OCI-LY7 (cell line): ENCODE data around the gene CIITA. TPM values are rescaled to one million over a fixed set of nuclear protein-coding genes. Genes with fewer than 3 reads are reported as not detected.

ENCODE experiments used
- BruUV-seq: library from RNA; stranded (reverse); fragments of 400-500 nt; replicated peaks from 2 replicates; lab custom pipeline; 2021; lab: Mats Ljungman, UMichigan
- CTCF ChIA-PET: fragments of 300-600 bp; sonication (Branson Sonifier 250); formaldehyde crosslinking; loops from one replicate; lab custom pipeline; 2022; ENCODE audit warnings: antibody characterized with exemption; ENCODE audit not compliant: unreplicated experiment; lab: Charles Lee
- POLR2A ChIA-PET: fragments of 300-600 bp; sonication (Branson Sonifier 250); formaldehyde crosslinking; loops from one replicate; lab custom pipeline; 2022; ENCODE audit warnings: antibody characterized with exemption; lab: Charles Lee
- DNase-seq: peaks from one replicate; pipeline ENCODE4 v3.0.0-alpha.2; 2015; ENCODE audit warnings: low spot score
- H2AFZ ChIP-seq: fragments of 200-600 bp; sonication (generic), shearing (Covaris generic); 2 replicates; pipeline ENCODE4 v1.6.1; 2014; ENCODE audit warnings: mild to moderate bottlenecking, antibody characterized with exemption, low read length, moderate library complexity
- H3K27ac ChIP-seq: fragments of 200-600 bp; sonication (generic); 2 replicates; pipeline ENCODE4 v1.5.1; 2014; ENCODE audit warnings: mixed run types, low read depth, mild to moderate bottlenecking, moderate library complexity, low read length, inconsistent platforms; ENCODE audit not compliant: poor library complexity, severe bottlenecking
- H3K36me3 ChIP-seq: fragments of 200-600 bp; sonication (generic); 2 replicates; pipeline ENCODE4 v1.6.1; 2014; ENCODE audit warnings: mild to moderate bottlenecking, antibody characterized with exemption, low read length, moderate library complexity, mixed read lengths; ENCODE audit not compliant: insufficient read depth
- H3K4me1 ChIP-seq: fragments of 200-600 bp; sonication (generic); 2 replicates; pipeline ENCODE4 v1.5.1; 2014; ENCODE audit warnings: mild to moderate bottlenecking, low read length; ENCODE audit not compliant: insufficient read depth, poor library complexity, severe bottlenecking
- H3K4me2 ChIP-seq: fragments of 200-600 bp; sonication (generic); 2 replicates; pipeline ENCODE4 v1.6.1; 2014; ENCODE audit warnings: mild to moderate bottlenecking, low read length
- H3K4me3 ChIP-seq: fragments of 200-600 bp; sonication (generic); 2 replicates; pipeline ENCODE4 v1.5.1; 2014; ENCODE audit warnings: mild to moderate bottlenecking, low read depth, low read length; ENCODE audit not compliant: poor library complexity, severe bottlenecking
- H3K79me2 ChIP-seq: fragments of 200-600 bp; sonication (generic); 2 replicates; pipeline ENCODE4 v1.6.1; 2016; ENCODE audit warnings: low read depth, mild to moderate bottlenecking, low read length, moderate library complexity, mixed read lengths; ENCODE audit not compliant: insufficient read depth
- H3K9me2 ChIP-seq: fragments of 200-600 bp; sonication (generic); 2 replicates; pipeline ENCODE4 v1.6.1; 2016; ENCODE audit warnings: mild to moderate bottlenecking, low read length, mixed read lengths; ENCODE audit not compliant: insufficient read depth
- H3K9me3 ChIP-seq: fragments of 200-600 bp; sonication (generic); 2 replicates; pipeline ENCODE4 v1.6.1; 2014; ENCODE audit warnings: mild to moderate bottlenecking, mixed run types, low read length, mixed read lengths
- H4K20me1 ChIP-seq: fragments of 200-600 bp; sonication (generic); 2 replicates; pipeline ENCODE4 v1.6.1; 2014; ENCODE audit warnings: mild to moderate bottlenecking, antibody characterized with exemption, low read length, moderate library complexity, mixed read lengths; ENCODE audit not compliant: insufficient read depth
- CTCF ChIP-seq: fragments of 200-600 bp; sonication (generic); conservative IDR thresholded peaks from 2 replicates; pipeline ENCODE4 v1.5.1; 2014; ENCODE audit warnings: mild to moderate bottlenecking, antibody characterized with exemption, low read length, moderate library complexity, mixed read lengths
- EZH2phosphoT487 ChIP-seq: fragments of 200-600 bp; sonication (generic); IDR thresholded peaks from 2 replicates; pipeline ENCODE4 v1.6.1; 2018; ENCODE audit warnings: low read depth, borderline replicate concordance, mild to moderate bottlenecking, mixed run types, antibody characterized with exemption, low read length, moderate library complexity, mixed read lengths
- intact Hi-C: fragments of 100-400 bp; cut with micrococcal nuclease; formaldehyde crosslinking; loops from one replicate; pipeline ENCODE4 v1.10.0; 2022; ENCODE audit not compliant: unreplicated experiment
- total RNA-seq, 2 experiments: library from RNA; depleted of rRNA in 1 of 2; stranded (reverse); fragments of >200 nt in 1 of 2; shearing (Covaris generic) in 1 of 2; gene quantifications; 2 replicates each; pipeline ENCODE4 v1.2.3, GENCODE V29; 2014 to 2022

The CIITA gene
- total RNA-seq, 2 experiments from 2014 or later = 68.7 to 101 TPM

- no peak overlapping the region for H3K4me3 ChIP-seq
- H3K79me2 ChIP-seq = no peaks in the 10 kb centered on the region
- CTCF ChIA-PET = interaction anchor here (1.0 kb wide), 1 partner anchor 41 kb away, joined by 4 read pairs; the partner anchor contains the start of gene DEXI
- H3K4me2 ChIP-seq = peak overlapping the region; percentile 71
- no peaks in the 10 kb centered on the region for H3K9me2 ChIP-seq
- peak overlapping the region; percentile 1; the same call in 1 of the 2 replicates for H2AFZ ChIP-seq
- H3K9me3 ChIP-seq = no peaks in the 10 kb centered on the region
- intact Hi-C loops = no loop called here
- peaks cover 62% of the 10 kb centered on the region for H3K36me3 ChIP-seq
- 0 out of 2 replicates have a peak, but pooled peaks cover 1% of the 10 kb centered on the region for H4K20me1 ChIP-seq
- DNase-seq = peak; percentile 36
- POLR2A ChIA-PET = interaction anchor here (0.6 kb wide), 2 partner anchors 32 to 410 kb away, joined by 3 read pairs; no protein-coding TSS in a partner anchor
- BruUV-seq = no TSS peak
- TF ChIP-seq CTCF = peak; percentile 73
- no peak for TF ChIP-seq EZH2phosphoT487
- H3K4me1 ChIP-seq = peaks cover 25% of the 10 kb centered on the region
- peak overlapping the region; percentile 43 for H3K27ac ChIP-seq
Measured at GRCh38 chr16:10983159-10983558, 106.2 kb downstream of the CIITA start.

- H3K27ac ChIP-seq = no peak overlapping the region
- peaks cover 25% of the 10 kb centered on the region for H3K4me1 ChIP-seq
- no peak overlapping the region for H2AFZ ChIP-seq
- H3K4me2 ChIP-seq = no peak overlapping the region
- no peak overlapping the region for H3K4me3 ChIP-seq
- ChIA-PET POLR2A (interaction anchor here (1.3 kb wide), 1 partner anchor 271 kb away, joined by 3 read pairs; the partner anchor contains the start of gene SOCS1), CTCF (no interaction called here)
- no peaks in the 10 kb centered on the region for H3K9me2 ChIP-seq
- TF ChIP-seq CTCF = no peak
- TF ChIP-seq EZH2phosphoT487 = no peak
- peaks cover 74% of the 10 kb centered on the region for H3K36me3 ChIP-seq
- intact Hi-C loops = no loop called here
- no peak for DNase-seq
- H4K20me1 ChIP-seq = 0 out of 2 replicates have a peak, but pooled peaks cover 3% of the 10 kb centered on the region
- BruUV-seq = no TSS peak
- H3K79me2 ChIP-seq = no peaks in the 10 kb centered on the region
- no peaks in the 10 kb centered on the region for H3K9me3 ChIP-seq
Measured at GRCh38 chr16:10984509-10984908, 107.5 kb downstream of the CIITA start.

Other genes starting within 250 kb of the CIITA start
- 0.32 TPM in 1 of 2 replicates, not detected in the other for gene TEKT5, start 182.3 kb upstream of the CIITA start, total RNA-seq (2014; rRNA removed; shearing (Covaris generic))
- gene TEKT5, start 182.3 kb upstream of the CIITA start, total RNA-seq (2022) = 0.74 and 1.00 TPM in 2 replicates
- gene NUBP1, start 133.4 kb upstream of the CIITA start, total RNA-seq (2014; rRNA removed; shearing (Covaris generic)) = 15.1 and 27.4 TPM in 2 replicates
- gene NUBP1, start 133.4 kb upstream of the CIITA start, total RNA-seq (2022) = 20.7 and 24.4 TPM in 2 replicates
- 0.23 and 0.57 TPM in 2 replicates for gene TVP23A, start 58.4 kb upstream of the CIITA start, total RNA-seq (2014; rRNA removed; shearing (Covaris generic))
- gene TVP23A, start 58.4 kb upstream of the CIITA start, total RNA-seq (2022) = not detected in 2 replicates
- 12.7 and 17.6 TPM in 2 replicates for gene DEXI, start 65.3 kb downstream of the CIITA start, total RNA-seq (2014; rRNA removed; shearing (Covaris generic))
- gene DEXI, start 65.3 kb downstream of the CIITA start, total RNA-seq (2022) = 13.5 and 15.1 TPM in 2 replicates
- 26.2 and 31.1 TPM in 2 replicates for gene CLEC16A, start 67.4 kb downstream of the CIITA start, total RNA-seq (2014; rRNA removed; shearing (Covaris generic))
- 50.9 and 52.0 TPM in 2 replicates for gene CLEC16A, start 67.4 kb downstream of the CIITA start, total RNA-seq (2022)